H1 (cell line): ENCODE measurements around the gene EDC3. TPM values are rescaled to one million over a fixed set of nuclear protein-coding genes. Genes with fewer than 3 reads are reported as not detected.

ENCODE experiments used
- CTCF ChIA-PET: fragments of 300-600 bp; sonication (Branson Sonifier 250); formaldehyde crosslinking; loops from one replicate; lab custom pipeline; 2021; ENCODE audit not compliant: partially characterized antibody; lab: Charles Lee
- POLR2A ChIA-PET: fragments of 300-600 bp; sonication (Branson Sonifier 250); formaldehyde crosslinking; loops from one replicate; lab custom pipeline; 2021; ENCODE audit warnings: inconsistent platforms; ENCODE audit not compliant: partially characterized antibody; lab: Charles Lee
- DNase-seq, 2 experiments: peaks; one replicate each; pipeline versions ENCODE4 v3.0.0 to v3.0.0-alpha.2; 2010 to 2022; ENCODE audit warnings: low spot score in 2 of 2, low read depth in 1 of 2, mixed read lengths in 1 of 2
- FAIRE-seq: peaks from 2 replicates; lab custom pipeline; 2011; peaks lifted over from hg19 to GRCh38; lab: Jason Lieb, UNC
- H2AFZ ChIP-seq: 2 replicates; pipeline ENCODE4 v1.8.1; 2012; ENCODE audit warnings: low read length, inconsistent platforms
- H2AK5ac ChIP-seq: 2 replicates; pipeline ENCODE4 v1.6.1; 2013; ENCODE audit warnings: low read depth, low read length
- H2BK120ac ChIP-seq: replicated peaks from 2 replicates; pipeline ENCODE3; 2013; ENCODE audit warnings: low read depth, low read length, inconsistent platforms
- H2BK12ac ChIP-seq: 2 replicates; pipeline ENCODE4 v1.6.1; 2013; ENCODE audit warnings: low read depth, low read length
- H2BK15ac ChIP-seq: 2 replicates; pipeline ENCODE4 v1.6.1; 2013; ENCODE audit warnings: low read length
- H2BK20ac ChIP-seq: 2 replicates; pipeline ENCODE4 v1.6.1; 2013; ENCODE audit warnings: low read length
- H2BK5ac ChIP-seq: 2 replicates; pipeline ENCODE4 v1.6.1; 2013; ENCODE audit warnings: low read depth, low read length
- H3K14ac ChIP-seq: 2 replicates; pipeline ENCODE4 v1.6.1; 2013; ENCODE audit warnings: inconsistent platforms; ENCODE audit not compliant: insufficient read length
- H3K18ac ChIP-seq: 2 replicates; pipeline ENCODE4 v1.6.1; 2013; ENCODE audit warnings: low read length; ENCODE audit errors: extremely low read depth
- H3K23ac ChIP-seq: 2 replicates; pipeline ENCODE4 v1.6.1; 2013; ENCODE audit warnings: inconsistent platforms; ENCODE audit not compliant: insufficient read length
- H3K23me2 ChIP-seq: 2 replicates; pipeline ENCODE4 v1.6.1; 2013; ENCODE audit warnings: low read depth, low read length
- H3K27ac ChIP-seq: 2 replicates; pipeline ENCODE4 v1.6.1; 2011; ENCODE audit warnings: low read depth, low read length, inconsistent platforms
- H3K27me3 ChIP-seq, 4 experiments: replicated peaks in 1 of 4; 1 replicate in 1 of 4; 2 replicates in 3 of 4; pipeline versions ENCODE4 v1.6.1 to v1.8.1; 2011 to 2013; ENCODE audit warnings: low read length in 3 of 4, mild to moderate bottlenecking in 3 of 4, inconsistent platforms in 2 of 4, mixed read lengths in 2 of 4, moderate library complexity in 1 of 4; ENCODE audit not compliant: control insufficient read depth in 3 of 4, insufficient read depth in 3 of 4; ENCODE audit errors: extremely low read depth in 1 of 4
- H3K36me3 ChIP-seq, 4 experiments: 2 replicates each; pipeline versions ENCODE4 v1.6.1 to v1.8.1; 2011 to 2013; ENCODE audit warnings: mild to moderate bottlenecking in 4 of 4, low read length in 3 of 4, moderate library complexity in 2 of 4, control low read depth in 1 of 4, inconsistent platforms in 1 of 4; ENCODE audit not compliant: insufficient read depth in 4 of 4, control insufficient read depth in 2 of 4
- H3K4ac ChIP-seq: replicated peaks from 2 replicates; pipeline ENCODE3; 2013; ENCODE audit warnings: low read length, low read depth, mixed read lengths, inconsistent platforms; ENCODE audit not compliant: insufficient read length
- H3K4me1 ChIP-seq, 4 experiments: replicated peaks in 1 of 4; 1 replicate in 1 of 4; 2 replicates in 3 of 4; pipeline versions ENCODE4 v1.6.1 to v1.8.1; 2011 to 2013; ENCODE audit warnings: low read length in 3 of 4, inconsistent platforms in 2 of 4, mixed read lengths in 1 of 4; ENCODE audit not compliant: insufficient read depth in 4 of 4, control insufficient read depth in 3 of 4
- H3K4me2 ChIP-seq, 2 experiments: 2 replicates each; pipeline versions ENCODE4 v1.6.1 to v1.8.1; 2011 to 2013; ENCODE audit warnings: low read depth in 2 of 2, low read length in 2 of 2, control low read depth in 1 of 2, inconsistent platforms in 1 of 2, mild to moderate bottlenecking in 1 of 2; ENCODE audit not compliant: insufficient read depth in 1 of 2
- H3K4me3 ChIP-seq, 4 experiments: fragments of 200-600, 300-600 bp in 1 of 4; sonication (generic), shearing (Covaris generic), sonication (Bioruptor Twin) in 1 of 4; 2 replicates each; pipeline versions ENCODE4 v1.5.1 to v1.8.1; 2011 to 2016; ENCODE audit warnings: low read length in 4 of 4, low read depth in 3 of 4, control low read depth in 2 of 4, inconsistent platforms in 2 of 4, mild to moderate bottlenecking in 2 of 4, mixed read lengths in 1 of 4, moderate library complexity in 1 of 4; ENCODE audit not compliant: insufficient read depth in 2 of 4; ENCODE audit errors: extremely low read depth in 1 of 4
- H3K56ac ChIP-seq: replicated peaks from 2 replicates; pipeline ENCODE3; 2013; ENCODE audit warnings: low read depth, mild to moderate bottlenecking, mixed read lengths, low read length, inconsistent platforms; ENCODE audit not compliant: insufficient read length
- H3K79me1 ChIP-seq: 2 replicates; pipeline ENCODE4 v1.6.1; 2013; ENCODE audit warnings: low read depth, low read length, control low read depth
- H3K79me2 ChIP-seq, 2 experiments: 2 replicates each; pipeline versions ENCODE4 v1.6.1 to v1.8.1; 2012 to 2013; ENCODE audit warnings: low read length in 2 of 2, mild to moderate bottlenecking in 2 of 2, inconsistent platforms in 1 of 2; ENCODE audit not compliant: insufficient read depth in 2 of 2, control insufficient read depth in 1 of 2
- H3K9ac ChIP-seq, 4 experiments: replicated peaks in 1 of 4; 1 replicate in 1 of 4; 2 replicates in 3 of 4; pipeline versions ENCODE4 v1.6.1 to v1.8.1; 2011 to 2013; ENCODE audit warnings: low read depth in 3 of 4, low read length in 3 of 4, control low read depth in 2 of 4, mild to moderate bottlenecking in 2 of 4, moderate library complexity in 2 of 4, inconsistent platforms in 1 of 4; ENCODE audit errors: extremely low read depth in 1 of 4
- H3K9me3 ChIP-seq, 2 experiments: 2 replicates each; pipeline versions ENCODE4 v1.6.1 to v1.8.1; 2012 to 2013; ENCODE audit warnings: mild to moderate bottlenecking in 2 of 2, moderate library complexity in 2 of 2, control low read depth in 1 of 2, inconsistent platforms in 1 of 2, low read depth in 1 of 2, low read length in 1 of 2, mixed read lengths in 1 of 2; ENCODE audit not compliant: insufficient read depth in 2 of 2
- H4K20me1 ChIP-seq, 2 experiments: replicated peaks in 1 of 2; 2 replicates each; pipeline versions ENCODE3 to v1.8.1; 2011 to 2013; ENCODE audit warnings: inconsistent platforms in 2 of 2, low read length in 2 of 2, mild to moderate bottlenecking in 1 of 2; ENCODE audit not compliant: insufficient read depth in 2 of 2, control insufficient read depth in 1 of 2
- H4K5ac ChIP-seq: 2 replicates; pipeline ENCODE4 v1.6.1; 2013; ENCODE audit warnings: low read length, low read depth, mixed read lengths, inconsistent platforms; ENCODE audit not compliant: insufficient read length
- H4K8ac ChIP-seq: 2 replicates; pipeline ENCODE4 v1.8.0; 2013; ENCODE audit warnings: mild to moderate bottlenecking, moderate library complexity, low read length, inconsistent platforms; ENCODE audit not compliant: insufficient read depth; ENCODE audit errors: extremely low read depth
- H4K91ac ChIP-seq: replicated peaks from 2 replicates; pipeline ENCODE3; 2013; ENCODE audit warnings: low read length, mixed read lengths, inconsistent platforms; ENCODE audit not compliant: insufficient read length
- ASH2L ChIP-seq: fragments of 200-600, 300-600 bp; sonication (generic); IDR thresholded peaks from one replicate; pipeline ENCODE4 v1.7.1; 2017; ENCODE audit warnings: low read length
- CTCF ChIP-seq, 3 experiments: IDR thresholded peaks; 1 replicate in 2 of 3; 2 replicates in 1 of 3; pipeline versions ENCODE4 v1.5.1 to v1.6.1; 2011; ENCODE audit warnings: low read length in 3 of 3, mild to moderate bottlenecking in 3 of 3, inconsistent platforms in 2 of 3, low read depth in 1 of 3, moderate library complexity in 1 of 3; ENCODE audit not compliant: insufficient read depth in 1 of 3; ENCODE audit errors: control extremely low read depth in 1 of 3
- EGR1 ChIP-seq: IDR thresholded peaks from 2 replicates; pipeline ENCODE4 v1.6.1; 2011; ENCODE audit warnings: low read depth, low read length, borderline replicate concordance
- KDM5A ChIP-seq: fragments of 200-600 bp; IDR thresholded peaks from 2 replicates; pipeline ENCODE4 v1.7.1; 2012; ENCODE audit warnings: mild to moderate bottlenecking, low read length, inconsistent platforms, mixed read lengths
- RBBP5 ChIP-seq: IDR thresholded peaks from 2 replicates; pipeline ENCODE4 v1.7.1; 2012; ENCODE audit warnings: low read depth, mild to moderate bottlenecking, inconsistent platforms, low read length, moderate library complexity, borderline replicate concordance
- SIX5 ChIP-seq: IDR thresholded peaks from 2 replicates; pipeline ENCODE4 v1.6.1; 2011; ENCODE audit warnings: mild to moderate bottlenecking, low read depth, low read length
- TAF1 ChIP-seq: IDR thresholded peaks from 2 replicates; pipeline ENCODE4 v1.6.1; 2011; ENCODE audit warnings: mild to moderate bottlenecking, low read depth, low read length
- TBP ChIP-seq: IDR thresholded peaks from 2 replicates; pipeline ENCODE4 v1.6.1; 2011; ENCODE audit warnings: low read depth, low read length, improper control_type of control experiment
- TEAD4 ChIP-seq: IDR thresholded peaks from 2 replicates; pipeline ENCODE4 v1.6.1; 2012; ENCODE audit warnings: low read depth, low read length, inconsistent platforms, mixed read lengths
- WGBS, 2 experiments: shearing (Covaris generic) in 1 of 2; methylation state at CpG; one replicate each; pipeline versions ENCODE4 v1.1.6 to v1.1.7; 2013 to 2015; ENCODE audit warnings: low lambda C conversion rate in 2 of 2, mixed read lengths in 2 of 2, inconsistent platforms in 1 of 2, low coverage in 1 of 2, missing lambda C conversion rate in 1 of 2; ENCODE audit not compliant: insufficient replicate concordance in 2 of 2, insufficient coverage in 1 of 2, insufficient read length in 1 of 2; ENCODE audit errors: extremely low coverage in 1 of 2, missing lambda C conversion rate in 1 of 2; 5-methylcytosine and 5-hydroxymethylcytosine counted together
- polyA plus RNA-seq, 7 experiments: library from polyadenylated mRNA; depleted of rRNA in 3 of 7; stranded (reverse) in 5 of 7; unstranded in 2 of 7; fragments of >200 nt in 5 of 7; fragments of 200-250 nt in 2 of 7; gene quantifications; 1 replicate in 5 of 7; 2 replicates in 1 of 7; 4 replicates in 1 of 7; pipeline versions ENCODE4 v1.2.1 to v1.2.3, GENCODE V29; 2011 to 2013; ENCODE audit warnings: missing spikeins in 2 of 7, mixed read lengths in 2 of 7
- total RNA-seq: library from RNA; stranded (reverse); fragmentation: NEBNext Ultra II Directional; extraction: Animal tissue kit (Norgen Biotek cat#: 25700); gene quantifications from 2 replicates; pipeline ENCODE4 v1.2.1, GENCODE V29; 2021
- TF ChIP-seq, protein P1 (sequence below): IDR thresholded peaks from 2 replicates; pipeline ENCODE4 v1.6.1; 2012; ENCODE audit warnings: inconsistent platforms

The EDC3 gene
- total and polyA plus RNA-seq, 2 of the 8 experiments (the other 6 are each of a cell fraction or from before 2014, with no cell fraction given): 45.0 to 50.8 TPM

- H3K9ac ChIP-seq: no peak overlapping the region
- no peak for FAIRE-seq
- POLR2A ChIA-PET: no interaction called here
- H4K8ac ChIP-seq: no peak overlapping the region
- no peak overlapping the region for H2BK120ac ChIP-seq
- H2AFZ ChIP-seq: no peak overlapping the region
- no peak overlapping the region for H3K27ac ChIP-seq
- no peak overlapping the region for H2AK5ac ChIP-seq
- no peak overlapping the region for H3K18ac ChIP-seq
- H2BK12ac ChIP-seq: peak overlapping the region; percentile 39; the same call in 1 of the 2 replicates
- 90% methylated on average over 13 of the region's 13 CpGs; no CpG with 5 or more reads in 1 of the 2 experiments for WGBS, 2 experiments
- no peak overlapping the region for H3K4me3 ChIP-seq
- no peak overlapping the region for H3K14ac ChIP-seq
- no peak for DNase-seq
- no peaks in the 10 kb centered on the region for H3K36me3 ChIP-seq
- H3K4me2 ChIP-seq: no peak overlapping the region
- CTCF ChIA-PET: interaction anchor here (1.2 kb wide), 1 partner anchor 8 kb away, joined by 4 read pairs; no protein-coding TSS in a partner anchor
- H3K79me2 ChIP-seq: no peaks in the 10 kb centered on the region
- no peaks in the 10 kb centered on the region for H4K20me1 ChIP-seq
- H2BK20ac ChIP-seq: no peak overlapping the region
- H3K23me2 ChIP-seq: peaks cover 11% of the 10 kb centered on the region; the same call in 1 of the 2 replicates
- H3K27me3 ChIP-seq: peaks cover 9 to 26% (median 22%) of the 10 kb centered on the region in 4 experiments
- no peak overlapping the region for H3K4ac ChIP-seq
- H4K5ac ChIP-seq: no peak overlapping the region
- H3K9me3 ChIP-seq: no peaks in the 10 kb centered on the region
- H2BK5ac ChIP-seq: no peak overlapping the region
- no peaks in the 10 kb centered on the region for H3K79me1 ChIP-seq
- H4K91ac ChIP-seq: no peak overlapping the region
- H3K4me1 ChIP-seq: peaks cover 0 to 5% (median 0%) of the 10 kb centered on the region in 4 experiments; a peak in 3 of 7 replicates
- no peak overlapping the region for H3K56ac ChIP-seq
- 0 out of 2 replicates have a peak overlapping the region, but pooled peaks have one; percentile 16 for H2BK15ac ChIP-seq
- no peak overlapping the region for H3K23ac ChIP-seq
- TF ChIP-seq TBP (no peak), EGR1 (no peak), KDM5A (no peak), TAF1 (no peak), RBBP5 (no peak), CTCF (IDR thresholded peaks at IDR 0.05; ENCODE audit: control extremely low read depth in 1 of 3, insufficient read depth in 1 of 3, low read depth in 1 of 3, low read length in 3 of 3) (no peak), ASH2L (no peak), TEAD4 (no peak), SIX5 (no peak)
- TF ChIP-seq, protein P1, sequence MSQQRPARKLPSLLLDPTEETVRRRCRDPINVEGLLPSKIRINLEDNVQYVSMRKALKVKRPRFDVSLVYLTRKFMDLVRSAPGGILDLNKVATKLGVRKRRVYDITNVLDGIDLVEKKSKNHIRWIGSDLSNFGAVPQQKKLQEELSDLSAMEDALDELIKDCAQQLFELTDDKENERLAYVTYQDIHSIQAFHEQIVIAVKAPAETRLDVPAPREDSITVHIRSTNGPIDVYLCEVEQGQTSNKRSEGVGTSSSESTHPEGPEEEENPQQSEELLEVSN: no peak
These were observed 26.8 kb upstream of the EDC3 start for GRCh38 chr15:74722591-74722990.
